H1 (cell line): ENCODE measurements around the gene LIPC. TPM values are rescaled to one million over a fixed set of nuclear protein-coding genes. Genes with fewer than 3 reads are reported as not detected.

ENCODE experiments used
- CTCF ChIA-PET: fragments of 300-600 bp; sonication (Branson Sonifier 250); formaldehyde crosslinking; loops from one replicate; lab custom pipeline; 2021; ENCODE audit not compliant: partially characterized antibody; lab: Charles Lee
- POLR2A ChIA-PET: fragments of 300-600 bp; sonication (Branson Sonifier 250); formaldehyde crosslinking; loops from one replicate; lab custom pipeline; 2021; ENCODE audit warnings: inconsistent platforms; ENCODE audit not compliant: partially characterized antibody; lab: Charles Lee
- DNase-seq, 2 experiments: peaks; one replicate each; pipeline versions ENCODE4 v3.0.0 to v3.0.0-alpha.2; 2010 to 2022; ENCODE audit warnings: low spot score in 2 of 2, low read depth in 1 of 2, mixed read lengths in 1 of 2
- FAIRE-seq: peaks from 2 replicates; lab custom pipeline; 2011; peaks lifted over from hg19 to GRCh38; lab: Jason Lieb, UNC
- H2AFZ ChIP-seq: 2 replicates; pipeline ENCODE4 v1.8.1; 2012; ENCODE audit warnings: low read length, inconsistent platforms
- H2AK5ac ChIP-seq: 2 replicates; pipeline ENCODE4 v1.6.1; 2013; ENCODE audit warnings: low read depth, low read length
- H2BK120ac ChIP-seq: replicated peaks from 2 replicates; pipeline ENCODE3; 2013; ENCODE audit warnings: low read depth, low read length, inconsistent platforms
- H2BK12ac ChIP-seq: 2 replicates; pipeline ENCODE4 v1.6.1; 2013; ENCODE audit warnings: low read depth, low read length
- H2BK15ac ChIP-seq: 2 replicates; pipeline ENCODE4 v1.6.1; 2013; ENCODE audit warnings: low read length
- H2BK20ac ChIP-seq: 2 replicates; pipeline ENCODE4 v1.6.1; 2013; ENCODE audit warnings: low read length
- H2BK5ac ChIP-seq: 2 replicates; pipeline ENCODE4 v1.6.1; 2013; ENCODE audit warnings: low read depth, low read length
- H3K14ac ChIP-seq: 2 replicates; pipeline ENCODE4 v1.6.1; 2013; ENCODE audit warnings: inconsistent platforms; ENCODE audit not compliant: insufficient read length
- H3K18ac ChIP-seq: 2 replicates; pipeline ENCODE4 v1.6.1; 2013; ENCODE audit warnings: low read length; ENCODE audit errors: extremely low read depth
- H3K23ac ChIP-seq: 2 replicates; pipeline ENCODE4 v1.6.1; 2013; ENCODE audit warnings: inconsistent platforms; ENCODE audit not compliant: insufficient read length
- H3K23me2 ChIP-seq: 2 replicates; pipeline ENCODE4 v1.6.1; 2013; ENCODE audit warnings: low read depth, low read length
- H3K27ac ChIP-seq: 2 replicates; pipeline ENCODE4 v1.6.1; 2011; ENCODE audit warnings: low read depth, low read length, inconsistent platforms
- H3K27me3 ChIP-seq, 4 experiments: replicated peaks in 1 of 4; 1 replicate in 1 of 4; 2 replicates in 3 of 4; pipeline versions ENCODE4 v1.6.1 to v1.8.1; 2011 to 2013; ENCODE audit warnings: low read length in 3 of 4, mild to moderate bottlenecking in 3 of 4, inconsistent platforms in 2 of 4, mixed read lengths in 2 of 4, moderate library complexity in 1 of 4; ENCODE audit not compliant: control insufficient read depth in 3 of 4, insufficient read depth in 3 of 4; ENCODE audit errors: extremely low read depth in 1 of 4
- H3K36me3 ChIP-seq, 4 experiments: 2 replicates each; pipeline versions ENCODE4 v1.6.1 to v1.8.1; 2011 to 2013; ENCODE audit warnings: mild to moderate bottlenecking in 4 of 4, low read length in 3 of 4, moderate library complexity in 2 of 4, control low read depth in 1 of 4, inconsistent platforms in 1 of 4; ENCODE audit not compliant: insufficient read depth in 4 of 4, control insufficient read depth in 2 of 4
- H3K4ac ChIP-seq: replicated peaks from 2 replicates; pipeline ENCODE3; 2013; ENCODE audit warnings: low read length, low read depth, mixed read lengths, inconsistent platforms; ENCODE audit not compliant: insufficient read length
- H3K4me1 ChIP-seq, 4 experiments: replicated peaks in 1 of 4; 1 replicate in 1 of 4; 2 replicates in 3 of 4; pipeline versions ENCODE4 v1.6.1 to v1.8.1; 2011 to 2013; ENCODE audit warnings: low read length in 3 of 4, inconsistent platforms in 2 of 4, mixed read lengths in 1 of 4; ENCODE audit not compliant: insufficient read depth in 4 of 4, control insufficient read depth in 3 of 4
- H3K4me2 ChIP-seq, 2 experiments: 2 replicates each; pipeline versions ENCODE4 v1.6.1 to v1.8.1; 2011 to 2013; ENCODE audit warnings: low read depth in 2 of 2, low read length in 2 of 2, control low read depth in 1 of 2, inconsistent platforms in 1 of 2, mild to moderate bottlenecking in 1 of 2; ENCODE audit not compliant: insufficient read depth in 1 of 2
- H3K4me3 ChIP-seq, 4 experiments: fragments of 200-600, 300-600 bp in 1 of 4; sonication (generic), shearing (Covaris generic), sonication (Bioruptor Twin) in 1 of 4; 2 replicates each; pipeline versions ENCODE4 v1.5.1 to v1.8.1; 2011 to 2016; ENCODE audit warnings: low read length in 4 of 4, low read depth in 3 of 4, control low read depth in 2 of 4, inconsistent platforms in 2 of 4, mild to moderate bottlenecking in 2 of 4, mixed read lengths in 1 of 4, moderate library complexity in 1 of 4; ENCODE audit not compliant: insufficient read depth in 2 of 4; ENCODE audit errors: extremely low read depth in 1 of 4
- H3K56ac ChIP-seq: replicated peaks from 2 replicates; pipeline ENCODE3; 2013; ENCODE audit warnings: low read depth, mild to moderate bottlenecking, mixed read lengths, low read length, inconsistent platforms; ENCODE audit not compliant: insufficient read length
- H3K79me1 ChIP-seq: 2 replicates; pipeline ENCODE4 v1.6.1; 2013; ENCODE audit warnings: low read depth, low read length, control low read depth
- H3K79me2 ChIP-seq, 2 experiments: 2 replicates each; pipeline versions ENCODE4 v1.6.1 to v1.8.1; 2012 to 2013; ENCODE audit warnings: low read length in 2 of 2, mild to moderate bottlenecking in 2 of 2, inconsistent platforms in 1 of 2; ENCODE audit not compliant: insufficient read depth in 2 of 2, control insufficient read depth in 1 of 2
- H3K9ac ChIP-seq, 4 experiments: replicated peaks in 1 of 4; 1 replicate in 1 of 4; 2 replicates in 3 of 4; pipeline versions ENCODE4 v1.6.1 to v1.8.1; 2011 to 2013; ENCODE audit warnings: low read depth in 3 of 4, low read length in 3 of 4, control low read depth in 2 of 4, mild to moderate bottlenecking in 2 of 4, moderate library complexity in 2 of 4, inconsistent platforms in 1 of 4; ENCODE audit errors: extremely low read depth in 1 of 4
- H3K9me3 ChIP-seq, 2 experiments: 2 replicates each; pipeline versions ENCODE4 v1.6.1 to v1.8.1; 2012 to 2013; ENCODE audit warnings: mild to moderate bottlenecking in 2 of 2, moderate library complexity in 2 of 2, control low read depth in 1 of 2, inconsistent platforms in 1 of 2, low read depth in 1 of 2, low read length in 1 of 2, mixed read lengths in 1 of 2; ENCODE audit not compliant: insufficient read depth in 2 of 2
- H4K20me1 ChIP-seq, 2 experiments: replicated peaks in 1 of 2; 2 replicates each; pipeline versions ENCODE3 to v1.8.1; 2011 to 2013; ENCODE audit warnings: inconsistent platforms in 2 of 2, low read length in 2 of 2, mild to moderate bottlenecking in 1 of 2; ENCODE audit not compliant: insufficient read depth in 2 of 2, control insufficient read depth in 1 of 2
- H4K5ac ChIP-seq: 2 replicates; pipeline ENCODE4 v1.6.1; 2013; ENCODE audit warnings: low read length, low read depth, mixed read lengths, inconsistent platforms; ENCODE audit not compliant: insufficient read length
- H4K8ac ChIP-seq: 2 replicates; pipeline ENCODE4 v1.8.0; 2013; ENCODE audit warnings: mild to moderate bottlenecking, moderate library complexity, low read length, inconsistent platforms; ENCODE audit not compliant: insufficient read depth; ENCODE audit errors: extremely low read depth
- H4K91ac ChIP-seq: replicated peaks from 2 replicates; pipeline ENCODE3; 2013; ENCODE audit warnings: low read length, mixed read lengths, inconsistent platforms; ENCODE audit not compliant: insufficient read length
- FOSL1 ChIP-seq: IDR thresholded peaks from 2 replicates; pipeline ENCODE4 v1.6.1; 2011; ENCODE audit warnings: mild to moderate bottlenecking, low read depth, low read length, moderate library complexity; ENCODE audit not compliant: insufficient read depth
- RAD21 ChIP-seq, 2 experiments: IDR thresholded peaks in 1 of 2; conservative IDR thresholded peaks in 1 of 2; 2 replicates each; pipeline ENCODE4 v1.6.1; 2011; ENCODE audit warnings: low read depth in 2 of 2, low read length in 2 of 2, improper control_type of control experiment in 1 of 2, inconsistent platforms in 1 of 2, mild to moderate bottlenecking in 1 of 2, moderate library complexity in 1 of 2
- SIRT6 ChIP-seq: IDR thresholded peaks from one replicate; pipeline ENCODE4 v1.7.1; 2012; ENCODE audit warnings: low read length, inconsistent platforms
- SIX5 ChIP-seq: IDR thresholded peaks from 2 replicates; pipeline ENCODE4 v1.6.1; 2011; ENCODE audit warnings: mild to moderate bottlenecking, low read depth, low read length
- WGBS, 2 experiments: shearing (Covaris generic) in 1 of 2; methylation state at CpG; one replicate each; pipeline versions ENCODE4 v1.1.6 to v1.1.7; 2013 to 2015; ENCODE audit warnings: low lambda C conversion rate in 2 of 2, mixed read lengths in 2 of 2, inconsistent platforms in 1 of 2, low coverage in 1 of 2, missing lambda C conversion rate in 1 of 2; ENCODE audit not compliant: insufficient replicate concordance in 2 of 2, insufficient coverage in 1 of 2, insufficient read length in 1 of 2; ENCODE audit errors: extremely low coverage in 1 of 2, missing lambda C conversion rate in 1 of 2; 5-methylcytosine and 5-hydroxymethylcytosine counted together
- polyA plus RNA-seq, 7 experiments: library from polyadenylated mRNA; depleted of rRNA in 3 of 7; stranded (reverse) in 5 of 7; unstranded in 2 of 7; fragments of >200 nt in 5 of 7; fragments of 200-250 nt in 2 of 7; gene quantifications; 1 replicate in 5 of 7; 2 replicates in 1 of 7; 4 replicates in 1 of 7; pipeline versions ENCODE4 v1.2.1 to v1.2.3, GENCODE V29; 2011 to 2013; ENCODE audit warnings: missing spikeins in 2 of 7, mixed read lengths in 2 of 7
- total RNA-seq: library from RNA; stranded (reverse); fragmentation: NEBNext Ultra II Directional; extraction: Animal tissue kit (Norgen Biotek cat#: 25700); gene quantifications from 2 replicates; pipeline ENCODE4 v1.2.1, GENCODE V29; 2021
- TF ChIP-seq, protein P1 (sequence below): IDR thresholded peaks from 2 replicates; pipeline ENCODE4 v1.6.1; 2012; ENCODE audit warnings: inconsistent platforms

The LIPC gene
- total and polyA plus RNA-seq, 2 of the 8 experiments (the other 6 are each of a cell fraction or from before 2014, with no cell fraction given) = not detected

GRCh38 chr15:58413253-58413652 is 18.5 kb upstream of the LIPC start:
- H3K4ac ChIP-seq = no peak overlapping the region
- H3K27ac ChIP-seq = no peak overlapping the region
- no peaks in the 10 kb centered on the region for H3K36me3 ChIP-seq
- no peak overlapping the region for H3K9ac ChIP-seq
- WGBS, 2 experiments = 97% methylated on average over 3 of the region's 3 CpGs; no CpG with 5 or more reads in 1 of the 2 experiments
- no peak overlapping the region for H2BK15ac ChIP-seq
- no peak overlapping the region for H2BK5ac ChIP-seq
- POLR2A ChIA-PET = no interaction called here
- no peaks in the 10 kb centered on the region for H4K20me1 ChIP-seq
- no peaks in the 10 kb centered on the region for H3K23me2 ChIP-seq
- H3K27me3 ChIP-seq = no peaks in the 10 kb centered on the region
- no peak overlapping the region for H2BK12ac ChIP-seq
- peaks cover 3 to 5% of the 10 kb centered on the region in 2 experiments; a peak in 1 of 4 replicates for H3K9me3 ChIP-seq
- no peak overlapping the region for H3K4me2 ChIP-seq
- no peak overlapping the region for H2AK5ac ChIP-seq
- H3K23ac ChIP-seq = no peak overlapping the region
- CTCF ChIA-PET = no interaction called here
- no peak for TF ChIP-seq RAD21 (IDR thresholded peaks at IDR 0.05 in 1 of 2, conservative IDR thresholded peaks at IDR 0.05 in 1 of 2; ENCODE audit: low read depth in 2 of 2, low read length in 2 of 2)
- TF ChIP-seq, protein P1, sequence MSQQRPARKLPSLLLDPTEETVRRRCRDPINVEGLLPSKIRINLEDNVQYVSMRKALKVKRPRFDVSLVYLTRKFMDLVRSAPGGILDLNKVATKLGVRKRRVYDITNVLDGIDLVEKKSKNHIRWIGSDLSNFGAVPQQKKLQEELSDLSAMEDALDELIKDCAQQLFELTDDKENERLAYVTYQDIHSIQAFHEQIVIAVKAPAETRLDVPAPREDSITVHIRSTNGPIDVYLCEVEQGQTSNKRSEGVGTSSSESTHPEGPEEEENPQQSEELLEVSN = no peak
- no peak for TF ChIP-seq SIRT6
- no peak for TF ChIP-seq FOSL1
- no peak for TF ChIP-seq SIX5
- no peaks in the 10 kb centered on the region for H3K79me2 ChIP-seq
- H3K14ac ChIP-seq = no peak overlapping the region
- no peak overlapping the region for H4K8ac ChIP-seq
- H4K5ac ChIP-seq = no peak overlapping the region
- no peak overlapping the region for H3K4me3 ChIP-seq
- H4K91ac ChIP-seq = no peak overlapping the region
- H3K18ac ChIP-seq = no peak overlapping the region
- H3K4me1 ChIP-seq = no peaks in the 10 kb centered on the region
- no peak for FAIRE-seq
- no peaks in the 10 kb centered on the region for H3K79me1 ChIP-seq
- H3K56ac ChIP-seq = no peak overlapping the region
- no peak overlapping the region for H2BK120ac ChIP-seq
- no peak overlapping the region for H2AFZ ChIP-seq
- no peak overlapping the region for H2BK20ac ChIP-seq
- DNase-seq = no peak
